HS-5 (cell line): ENCODE data around the gene ANKRD34C.

ENCODE experiments used
- DNase-seq: peaks from one replicate; pipeline ENCODE4 v3.0.0-alpha.2; 2012; ENCODE audit warnings: low read depth

Gene ANKRD34C

DNA sequence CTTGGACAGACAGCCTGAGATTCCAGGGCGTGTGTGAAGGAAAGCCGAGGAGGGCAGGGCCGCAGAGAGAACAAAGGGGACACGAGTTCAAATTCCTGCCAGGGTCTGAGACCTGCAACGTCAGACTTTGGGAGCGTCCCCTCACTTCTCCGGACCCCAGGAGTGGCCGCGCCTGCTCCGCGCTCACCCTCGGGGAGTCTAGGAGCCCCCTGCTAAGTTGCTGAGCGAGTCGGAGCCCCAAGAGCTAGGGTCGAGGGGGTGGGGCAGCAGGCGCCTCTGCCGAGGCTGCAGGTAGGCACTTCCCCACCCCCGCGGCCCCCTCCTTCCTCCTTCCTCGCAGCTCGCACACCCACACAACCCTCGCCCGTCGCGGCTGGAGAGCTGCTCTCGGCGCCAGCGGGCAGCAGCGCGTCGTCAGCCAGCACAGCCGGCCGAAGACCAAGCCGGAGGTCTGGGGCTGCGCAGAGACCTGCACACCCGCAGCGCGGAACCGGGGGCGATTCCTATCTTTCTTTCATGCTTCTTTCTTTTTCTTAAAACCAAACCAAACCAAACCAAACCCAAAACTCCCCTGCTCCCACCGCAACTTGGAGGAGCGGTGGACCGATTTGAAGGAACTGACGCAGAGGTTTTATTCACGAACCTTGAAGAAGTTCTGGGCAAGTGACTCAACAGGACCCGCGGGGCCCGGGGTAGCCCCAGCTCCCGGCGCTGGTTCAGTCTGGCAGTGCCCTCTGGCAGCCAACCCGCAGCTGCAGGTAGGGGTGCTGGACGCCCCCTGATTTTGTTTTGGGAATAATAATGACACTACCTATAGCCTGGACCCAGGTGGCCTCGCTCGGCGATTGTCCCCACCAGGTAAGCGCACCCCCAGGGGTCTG lies at the start of gene ANKRD34C:
ANKRD34C (plus strand) TSS at position 352 of the 881 bp plus-strand sequence. CDS start 10,563 bp downstream, outside the sequence.
- no peak for DNase-seq

DNA sequence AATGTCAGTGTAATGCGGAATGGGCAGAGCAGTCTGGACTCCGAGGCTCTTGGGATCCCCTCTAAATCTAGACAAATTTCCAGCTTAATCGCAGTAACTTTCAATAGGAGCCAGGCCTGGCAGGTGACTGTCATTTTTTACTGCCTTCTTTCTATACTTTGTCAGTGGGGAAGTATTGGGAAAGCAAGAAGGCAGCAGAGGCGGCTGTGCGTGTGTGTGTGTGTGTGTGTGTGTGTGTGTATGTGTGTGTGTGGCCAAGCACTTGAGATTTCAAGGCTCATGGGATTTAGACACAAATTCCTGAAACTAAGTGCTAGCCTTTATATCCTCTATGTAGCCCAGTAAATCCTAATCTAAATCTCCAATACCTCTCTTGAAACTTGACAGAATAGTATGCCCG lies 49.3 kb upstream of the ANKRD34C start:
- DNase-seq: no peak

DNA sequence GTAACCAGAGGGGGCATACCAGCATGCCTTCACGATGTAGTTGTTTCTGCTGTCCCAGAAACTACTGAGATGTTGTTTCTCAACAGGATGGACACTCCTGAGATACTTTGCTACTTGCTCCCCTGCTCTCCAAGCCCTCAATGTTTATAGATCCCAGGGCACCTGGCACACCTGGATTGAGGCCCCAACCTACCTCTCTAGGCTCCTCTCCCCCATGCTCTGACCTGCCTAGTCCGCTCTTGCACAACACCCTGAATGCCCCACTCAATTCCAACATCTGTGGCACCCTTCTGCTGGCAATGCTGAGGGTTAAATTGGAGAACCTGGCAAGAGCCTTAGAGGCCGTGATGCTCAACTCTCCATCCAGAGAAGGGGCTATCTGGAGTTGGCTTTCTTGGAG lies 42.5 kb upstream of the ANKRD34C start:
- DNase-seq: no peak

- no peak for DNase-seq
Measured at GRCh38 chr15:79243723-79244122, 38.8 kb upstream of the ANKRD34C start.

DNA sequence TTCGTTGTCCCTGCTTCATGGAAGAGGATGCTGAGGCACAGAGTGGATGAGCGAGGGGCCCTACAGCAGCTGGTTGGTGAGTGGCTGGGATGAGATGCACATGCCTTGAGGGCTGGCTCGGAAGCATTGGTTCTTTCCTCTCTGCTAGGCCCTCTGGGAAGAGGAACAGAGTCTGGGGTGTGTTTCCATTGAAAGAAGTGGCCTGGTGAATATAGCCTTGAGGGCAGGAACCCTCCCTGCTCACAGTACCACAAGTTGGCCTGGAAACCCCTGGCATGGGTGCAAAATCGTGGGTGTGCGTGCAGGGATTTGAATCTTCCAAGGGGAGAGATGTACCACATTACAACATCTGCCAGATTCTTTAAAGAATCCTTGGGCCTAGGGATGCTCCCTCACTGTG lies 37.6 kb upstream of the ANKRD34C start:
- DNase-seq: no peak

DNA sequence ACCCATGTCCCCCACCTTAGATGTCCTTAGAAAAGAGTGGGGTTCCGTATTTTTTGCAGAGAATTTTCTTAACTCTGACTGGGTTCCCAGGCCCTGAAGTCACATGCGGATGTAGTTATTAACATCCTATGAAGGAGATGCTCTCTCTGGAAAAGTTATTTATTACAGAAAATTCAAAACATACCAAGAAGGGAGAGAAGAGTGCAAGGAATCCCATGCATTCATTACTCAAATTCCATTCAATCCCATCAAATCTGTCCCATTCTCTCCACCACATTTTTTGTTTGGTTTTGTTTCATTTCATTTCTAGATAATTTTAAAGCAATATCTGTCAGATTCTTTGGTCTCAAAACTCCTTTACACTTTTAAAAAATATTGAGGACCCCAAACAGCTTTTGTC lies 34.3 kb upstream of the ANKRD34C start:
- DNase-seq: no peak

DNA sequence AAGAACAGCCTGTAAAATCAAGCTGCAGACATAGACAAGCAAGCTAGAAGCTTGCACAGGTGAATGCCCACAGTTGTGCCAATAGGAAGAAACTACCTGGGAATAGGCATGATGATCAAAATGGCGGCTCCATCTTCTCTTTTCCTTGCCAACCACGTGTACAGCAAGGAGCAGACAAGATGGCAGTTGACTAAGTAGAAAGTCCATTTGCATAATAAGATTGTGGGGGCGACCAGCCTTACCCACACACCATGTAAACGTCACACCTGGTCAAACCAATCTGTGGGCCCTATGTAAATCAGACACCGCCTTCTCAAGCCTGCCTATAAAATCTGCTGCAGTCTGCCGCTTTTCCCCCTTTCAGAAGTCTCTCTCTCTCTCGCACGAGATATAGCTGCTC lies 25.1 kb upstream of the ANKRD34C start:
- DNase-seq: no peak

GRCh38 chr15:79261836-79262235 lies 20.7 kb upstream of the ANKRD34C start:
- no peak for DNase-seq

GRCh38 chr15:79265167-79265566 lies 17.4 kb upstream of the ANKRD34C start:
- no peak for DNase-seq

DNA sequence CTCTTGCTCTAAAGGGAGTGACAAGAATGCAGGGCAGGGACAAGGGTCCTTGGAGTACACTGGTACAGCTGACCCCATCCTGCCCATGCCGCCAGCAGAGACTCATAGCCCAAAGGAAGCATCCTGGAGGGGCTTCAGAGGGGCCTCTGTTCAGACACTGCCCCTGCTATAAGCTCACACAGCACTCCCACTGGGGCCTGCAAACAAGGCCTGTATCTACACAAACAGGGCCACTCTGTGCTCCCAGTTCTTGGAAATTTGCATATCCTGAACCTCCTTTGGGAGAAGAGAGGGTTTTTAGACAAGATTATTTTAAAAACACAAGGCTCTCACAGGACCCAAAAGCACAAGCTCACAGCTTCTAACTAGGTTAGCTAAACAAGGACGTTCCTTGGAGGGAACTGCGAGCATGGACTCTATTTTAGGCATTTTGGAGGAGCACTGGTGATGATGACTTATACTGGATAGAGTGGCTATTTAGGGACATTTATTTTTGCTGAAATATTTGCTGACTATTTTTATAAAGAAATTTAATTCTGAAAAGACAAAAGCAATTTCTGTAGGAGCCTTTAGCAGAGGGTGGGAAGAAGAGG lies 16.4 kb upstream of the ANKRD34C start:
- DNase-seq: no peak

DNA sequence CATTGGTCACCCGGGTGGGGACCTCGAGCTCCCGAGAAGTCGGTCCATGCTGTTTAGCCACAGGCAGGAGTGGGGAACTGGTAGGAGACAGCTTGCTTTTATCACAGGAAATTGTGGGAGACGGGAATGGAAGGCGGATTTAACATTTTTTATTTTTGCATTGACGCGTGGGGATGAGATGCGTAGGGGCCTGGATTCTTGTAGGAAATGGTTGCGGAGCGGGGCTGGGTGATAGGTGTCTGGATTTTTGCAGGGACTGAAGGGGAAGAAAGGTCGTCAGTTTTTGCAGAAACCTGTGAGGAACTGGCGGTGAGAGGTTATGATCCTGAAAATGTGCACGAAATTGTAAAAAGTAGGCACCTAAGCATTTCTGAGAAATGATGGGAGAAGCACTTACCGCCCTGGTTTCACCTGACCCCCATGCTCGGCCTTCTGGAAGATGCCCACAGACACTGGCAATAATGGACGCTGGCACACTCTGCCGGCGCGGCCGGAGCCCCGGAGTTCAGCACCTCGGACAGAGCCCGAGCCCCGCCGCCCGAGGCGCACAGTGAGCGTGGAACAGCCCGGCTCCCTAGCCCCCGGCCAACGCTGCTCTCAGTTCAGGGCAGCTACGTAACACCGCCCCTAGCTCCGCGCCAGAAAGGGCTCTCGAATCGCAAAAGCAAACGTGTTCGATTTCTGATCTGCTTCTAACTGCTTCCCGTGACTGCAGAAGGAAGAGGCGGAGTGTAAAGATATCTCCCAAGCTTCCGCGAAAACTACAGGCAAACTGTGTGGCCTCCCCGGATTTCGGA lies 928 bp downstream of the ANKRD34C start:
- no peak for DNase-seq

- no peak for DNase-seq
Measured at GRCh38 chr15:79290642-79291275, 8.2 kb downstream of the ANKRD34C start.

- DNase-seq: no peak
Measured at GRCh38 chr15:79292011-79292410, 9.5 kb downstream of the ANKRD34C start.

DNA sequence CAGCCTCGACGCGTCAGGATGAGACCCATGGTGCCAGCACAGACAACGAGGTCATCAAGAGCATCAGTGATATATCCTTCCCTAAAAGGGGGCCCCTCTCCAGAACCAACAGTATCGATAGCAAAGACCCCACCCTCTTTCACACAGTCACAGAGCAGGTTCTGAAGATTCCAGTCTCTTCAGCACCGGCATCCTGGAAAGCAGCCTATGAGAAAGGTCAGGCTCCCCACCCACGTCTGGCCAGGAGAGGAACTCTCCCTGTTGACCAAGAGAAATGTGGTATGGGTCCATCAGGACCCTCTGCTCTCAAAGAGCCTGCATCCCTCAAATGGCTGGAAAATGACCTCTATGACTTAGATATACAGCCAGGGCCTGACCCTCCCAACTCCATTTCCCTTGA lies 11.6 kb downstream of the ANKRD34C start:
- no peak for DNase-seq

GRCh38 chr15:79296583-79296982 lies 14.1 kb downstream of the ANKRD34C start:
- DNase-seq: no peak

DNA sequence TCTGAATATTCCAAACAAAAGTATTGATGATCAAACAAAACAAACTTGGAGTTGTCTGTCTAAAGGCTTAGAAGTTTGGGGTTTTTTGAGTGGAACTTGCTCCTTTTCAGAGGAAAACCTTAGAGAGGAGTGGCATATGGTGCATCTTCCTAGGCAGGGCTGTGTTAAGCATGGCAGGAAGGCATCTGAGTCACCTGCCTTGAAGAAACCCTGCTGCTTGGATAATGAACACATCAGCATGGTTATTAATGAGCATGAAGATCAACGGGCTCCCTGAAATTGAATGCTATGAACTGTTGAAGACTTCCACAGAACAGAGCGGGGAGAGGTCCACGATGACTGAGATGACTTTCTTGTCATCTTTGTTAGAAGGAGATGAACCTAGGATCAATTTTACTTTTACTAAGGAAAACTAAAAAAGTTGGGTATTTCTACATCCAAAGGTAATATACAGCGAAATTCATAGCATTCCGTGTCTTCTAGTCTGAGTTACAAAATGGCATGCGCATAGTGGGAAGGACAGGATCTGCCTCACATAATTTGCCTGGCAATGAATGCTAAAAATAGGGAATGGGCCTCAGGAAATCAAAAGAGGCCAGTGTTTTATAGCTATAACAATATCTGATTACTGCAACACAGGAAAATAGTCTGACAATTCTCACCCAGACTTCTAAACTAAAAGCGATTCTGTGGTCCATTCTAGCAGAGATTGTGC lies 16.8 kb downstream of the ANKRD34C start:
- no peak for DNase-seq

- no peak for DNase-seq
Measured at GRCh38 chr15:79299841-79300235, 17.3 kb downstream of the ANKRD34C start.

GRCh38 chr15:79307251-79307650 lies 24.7 kb downstream of the ANKRD34C start:
- no peak for DNase-seq

DNA sequence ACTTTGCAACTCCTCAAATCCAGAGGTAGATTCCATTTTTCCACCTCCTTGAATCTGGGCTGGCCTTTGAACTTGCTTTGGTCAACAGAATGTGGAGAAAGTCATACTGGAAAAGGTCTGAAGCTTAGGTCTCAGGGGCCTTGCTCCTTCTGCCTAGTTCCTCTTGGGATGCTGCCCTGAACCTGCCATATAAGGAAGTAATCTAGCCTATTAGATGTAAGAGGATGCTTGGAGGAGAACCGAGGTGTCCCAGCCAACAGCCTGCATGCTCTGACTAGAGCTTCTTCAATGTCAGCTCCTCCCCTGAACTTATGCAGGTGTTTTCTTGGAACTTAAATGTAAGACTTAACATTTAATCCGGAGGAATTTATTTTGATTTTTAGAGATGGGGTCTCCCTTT lies 26.4 kb downstream of the ANKRD34C start:
- no peak for DNase-seq

DNA sequence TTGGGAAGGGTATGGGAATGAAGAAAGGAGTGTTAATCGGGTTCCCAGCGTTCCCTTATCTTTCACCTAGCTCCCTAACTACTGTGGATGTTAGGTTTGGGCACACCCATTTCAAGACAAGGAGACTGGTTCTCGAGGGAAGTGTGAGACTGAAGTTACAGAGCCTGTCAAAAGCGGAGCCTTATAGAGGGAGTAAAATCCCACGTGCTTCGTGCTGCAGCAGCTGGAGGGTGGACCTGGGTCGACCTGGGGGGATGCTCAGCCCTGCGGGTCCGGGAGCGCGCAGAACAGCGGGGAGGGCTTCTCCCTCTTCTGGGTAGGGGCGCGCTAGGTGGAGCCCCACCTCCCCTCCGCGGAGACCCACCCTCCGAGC lies 28.1 kb downstream of the ANKRD34C start:
- DNase-seq: no peak

DNA sequence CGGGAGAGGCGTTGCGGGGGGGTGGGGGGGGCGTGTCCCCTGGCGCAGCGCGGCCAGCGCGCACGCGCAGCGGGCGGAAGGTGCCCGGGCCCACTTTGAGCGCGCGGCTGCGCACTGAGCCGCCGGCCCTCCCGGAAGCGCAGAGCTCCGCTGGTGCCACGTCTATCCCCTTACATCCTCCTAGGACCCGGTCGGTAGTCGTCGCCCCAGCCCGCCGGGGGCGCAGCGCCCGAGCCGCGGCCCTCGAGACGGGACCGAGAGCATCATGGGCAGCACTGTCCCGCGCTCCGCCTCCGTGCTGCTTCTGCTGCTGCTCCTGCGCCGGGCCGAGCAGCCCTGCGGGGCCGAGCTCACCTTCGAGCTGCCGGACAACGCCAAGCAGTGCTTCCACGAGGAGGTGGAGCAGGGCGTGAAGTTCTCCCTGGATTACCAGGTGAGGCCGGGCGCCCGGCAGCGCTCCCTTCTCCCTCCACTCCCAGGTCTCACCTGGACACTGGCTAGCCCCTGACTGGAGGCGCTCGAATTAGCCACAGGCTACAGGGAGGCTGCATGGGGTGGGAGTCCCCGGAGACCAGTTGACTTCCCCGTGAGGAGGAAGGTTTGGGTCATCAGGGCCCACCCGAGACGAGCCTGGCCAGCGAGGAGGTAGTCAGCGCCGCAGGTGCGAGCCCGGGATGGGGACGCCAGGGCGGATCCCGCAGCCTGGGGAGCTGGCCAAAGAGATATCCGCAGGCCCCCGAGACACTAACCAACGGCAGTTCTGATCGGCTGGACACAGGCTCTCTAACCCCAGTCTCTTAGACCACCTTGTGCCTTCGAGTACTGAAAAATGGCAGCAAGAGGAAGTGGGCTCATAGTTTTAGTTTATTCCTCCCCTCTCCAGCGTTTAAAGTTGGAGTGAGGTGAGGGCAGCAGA lies 28.7 kb downstream of the ANKRD34C start, which contains the start of gene TMED3:
TMED3 (plus strand) TSS at position 128 of the 916 bp plus-strand sequence; CDS start at position 266, 138 bp downstream.
- peak; percentile 40 for DNase-seq
